Superior temporal gyrus (tissue), 1 donor: Measurements from ENCODE around the gene NUP155.
A peak's percentile ranks its signal among the peaks of the same experiment; 100 is the strongest.
"Not testable (repeated sequence)": the region's sequence is repeated elsewhere in the genome, so short reads cannot be mapped to it uniquely, and the experiment has no call there.

ENCODE experiments used
- DNase-seq: peaks from one replicate; pipeline ENCODE4 v3.0.0-alpha.2; 2016; ENCODE audit errors: extremely low spot score

NUP155 gene

GRCh38 chr5:37370864-37371726, at the start of gene NUP155:
TSS of gene NUP155 (minus strand) at chr5:37371106. CDS start at chr5:37370977, 129 bp downstream.
- peak; percentile 97 for DNase-seq

- DNase-seq = no peak
Observed at GRCh38 chr5:37417347-37417746, 46.4 kb upstream of the NUP155 start.

GRCh38 chr5:37415456-37415855, 44.5 kb upstream of the NUP155 start:
- not testable (repeated sequence) for DNase-seq

- no peak for DNase-seq
Observed at GRCh38 chr5:37412515-37412914, 41.6 kb upstream of the NUP155 start.

- no peak for DNase-seq
Observed at GRCh38 chr5:37400501-37400900, 29.6 kb upstream of the NUP155 start.

- no peak for DNase-seq
Observed at GRCh38 chr5:37396352-37396751, 25.4 kb upstream of the NUP155 start.

GRCh38 chr5:37391591-37391990, 20.7 kb upstream of the NUP155 start:
- no peak for DNase-seq

- peak; percentile 93 for DNase-seq
Observed at GRCh38 chr5:37379100-37379628, 8.3 kb upstream of the NUP155 start, which contains the start of gene WDR70. TSS of gene WDR70 (plus strand) at chr5:37379318. CDS start at chr5:37379368, 50 bp downstream.

GRCh38 chr5:37378066-37378465, 7.2 kb upstream of the NUP155 start:
- not testable (repeated sequence) for DNase-seq

- DNase-seq = no peak
Observed at GRCh38 chr5:37375091-37375490, 4.2 kb upstream of the NUP155 start.

- no peak for DNase-seq
Observed at GRCh38 chr5:37370550-37370863, 399 bp downstream of the NUP155 start.

GRCh38 chr5:37355161-37355560, 15.7 kb downstream of the NUP155 start:
- no peak for DNase-seq

GRCh38 chr5:37342741-37343140, 28.2 kb downstream of the NUP155 start:
- DNase-seq = not testable (repeated sequence)

- not testable (repeated sequence) for DNase-seq
Observed at GRCh38 chr5:37334754-37335153, 36.2 kb downstream of the NUP155 start.

- no peak for DNase-seq
Observed at GRCh38 chr5:37326536-37326935, 44.4 kb downstream of the NUP155 start.

GRCh38 chr5:37323607-37324006, 47.3 kb downstream of the NUP155 start:
- no peak for DNase-seq

- no peak for DNase-seq
Observed at GRCh38 chr5:37319037-37319782, 51.7 kb downstream of the NUP155 start.

GRCh38 chr5:37316027-37316426, 54.9 kb downstream of the NUP155 start:
- DNase-seq = no peak

GRCh38 chr5:37310360-37310759, 60.5 kb downstream of the NUP155 start:
- DNase-seq = no peak

- DNase-seq = no peak
Observed at GRCh38 chr5:37308793-37309192, 62.1 kb downstream of the NUP155 start.

- no peak for DNase-seq
Observed at GRCh38 chr5:37304888-37305287, 66.0 kb downstream of the NUP155 start.

- DNase-seq = not testable (repeated sequence)
Observed at GRCh38 chr5:37296313-37296712, 74.6 kb downstream of the NUP155 start.
